ENCODE data around the gene TMPRSS9.
"Not testable (repeated sequence)": the region's sequence is repeated elsewhere in the genome, so short reads cannot be mapped to it uniquely, and the experiment has no call there.

TMPRSS9 gene

GRCh38 chr19:2441096-2441752, 81.2 kb downstream of the TMPRSS9 start:
- no peak for DNase-seq

- DNase-seq, result no peak
Observed at GRCh38 chr19:2443116-2443784, 83.2 kb downstream of the TMPRSS9 start.

GRCh38 chr19:2443785-2444182, 83.7 kb downstream of the TMPRSS9 start:
- DNase-seq, result no peak

GRCh38 chr19:2444251-2445002, 84.4 kb downstream of the TMPRSS9 start:
- no peak for DNase-seq

- peak in 1 of 4 experiments; percentile 21 for DNase-seq
Observed at GRCh38 chr19:2446381-2446780, 86.3 kb downstream of the TMPRSS9 start.

GRCh38 chr19:2449019-2449418, 89.0 kb downstream of the TMPRSS9 start:
- no peak for DNase-seq

- DNase-seq, result no peak
Observed at GRCh38 chr19:2451138-2451537, 91.1 kb downstream of the TMPRSS9 start.

- no peak for DNase-seq
Observed at GRCh38 chr19:2451741-2452140, 91.7 kb downstream of the TMPRSS9 start.

GRCh38 chr19:2453431-2454025, 93.5 kb downstream of the TMPRSS9 start:
- no peak for DNase-seq

GRCh38 chr19:2454199-2454961, 94.3 kb downstream of the TMPRSS9 start:
- DNase-seq, result no peak

GRCh38 chr19:2454962-2455850, 95.1 kb downstream of the TMPRSS9 start:
- no peak for DNase-seq

GRCh38 chr19:2455851-2456570, 95.9 kb downstream of the TMPRSS9 start:
- peak in 3 of 4 experiments; percentile 8 to 44 (median 12) for DNase-seq

GRCh38 chr19:2457394-2458037, 97.5 kb downstream of the TMPRSS9 start:
- DNase-seq, result no peak

GRCh38 chr19:2458054-2458453, 98.0 kb downstream of the TMPRSS9 start:
- DNase-seq, result no peak

- not testable (repeated sequence) for DNase-seq
Observed at GRCh38 chr19:2458776-2459175, 98.7 kb downstream of the TMPRSS9 start.

GRCh38 chr19:2460245-2460644, 100.2 kb downstream of the TMPRSS9 start:
- DNase-seq, result no peak

- DNase-seq, result peak in 3 of 4 experiments; percentile 6 to 35 (median 12)
Observed at GRCh38 chr19:2461751-2462634, 101.9 kb downstream of the TMPRSS9 start.

- DNase-seq, result no peak
Observed at GRCh38 chr19:2462635-2463421, 102.8 kb downstream of the TMPRSS9 start.

Data from activated naive CD4-positive, alpha-beta T cell (primary cell).